NCI-H2081 treated with DMSO at 0.1 percent for 48 hours (cell line): ENCODE results near the gene THOC6.
"Not testable (repeated sequence)": the region's sequence is repeated elsewhere in the genome, so short reads cannot be mapped to it uniquely, and the experiment has no call there.

Source experiments
- DNase-seq: peaks from one replicate; lab custom pipeline; 2025; lab: John Stamatoyannopoulos, UW

THOC6 gene

DNA sequence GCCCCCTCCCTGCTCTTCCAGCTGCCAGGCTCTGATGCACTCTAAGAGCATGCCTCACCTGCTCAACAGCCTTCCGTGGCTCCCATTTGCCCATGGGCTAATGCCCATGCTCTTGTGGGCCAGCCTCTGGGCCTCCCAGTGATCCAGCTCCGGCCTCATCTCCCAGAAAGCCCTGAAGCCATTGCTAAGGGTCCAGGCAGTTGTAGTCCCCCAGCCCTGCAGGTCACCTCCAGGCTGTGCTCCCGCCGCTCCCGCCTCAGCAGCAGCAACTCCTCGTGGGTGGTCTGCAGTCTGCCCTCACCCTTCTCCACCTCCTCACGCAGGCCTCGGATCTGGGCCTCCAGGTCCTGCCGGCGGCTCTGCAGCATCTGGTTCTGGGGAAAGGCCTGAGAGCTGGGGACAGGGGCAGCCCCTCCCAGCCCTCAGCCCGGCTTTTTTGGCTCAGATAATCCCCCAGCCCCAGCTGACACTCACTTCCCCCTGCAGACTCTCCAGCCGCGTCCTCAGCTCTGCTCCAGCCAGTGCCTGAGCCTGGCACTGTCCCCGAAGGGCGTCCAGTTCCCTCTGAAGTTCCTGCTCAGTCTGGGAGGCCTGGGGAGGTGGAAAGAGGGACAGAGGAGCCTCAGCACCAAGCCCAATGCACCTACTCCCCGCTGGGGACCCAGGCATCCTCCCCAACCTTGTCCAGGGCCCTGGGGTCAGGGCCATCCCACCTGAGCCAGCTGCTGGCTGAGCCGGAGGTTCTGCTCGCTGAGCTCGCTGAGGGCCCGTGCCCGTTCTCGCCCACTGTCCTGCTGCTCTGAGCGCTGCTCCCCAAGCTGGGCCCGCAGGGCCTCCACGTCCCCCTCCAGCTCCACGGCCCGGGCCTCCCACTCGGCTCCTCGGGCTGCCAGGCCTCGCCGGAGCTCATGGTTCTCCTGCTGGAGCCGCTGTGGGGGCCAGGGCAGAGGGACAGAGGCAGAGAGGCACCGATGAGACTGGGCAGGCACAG, 6.7 kb downstream of the THOC6 start:
- DNase-seq, result no peak

DNA sequence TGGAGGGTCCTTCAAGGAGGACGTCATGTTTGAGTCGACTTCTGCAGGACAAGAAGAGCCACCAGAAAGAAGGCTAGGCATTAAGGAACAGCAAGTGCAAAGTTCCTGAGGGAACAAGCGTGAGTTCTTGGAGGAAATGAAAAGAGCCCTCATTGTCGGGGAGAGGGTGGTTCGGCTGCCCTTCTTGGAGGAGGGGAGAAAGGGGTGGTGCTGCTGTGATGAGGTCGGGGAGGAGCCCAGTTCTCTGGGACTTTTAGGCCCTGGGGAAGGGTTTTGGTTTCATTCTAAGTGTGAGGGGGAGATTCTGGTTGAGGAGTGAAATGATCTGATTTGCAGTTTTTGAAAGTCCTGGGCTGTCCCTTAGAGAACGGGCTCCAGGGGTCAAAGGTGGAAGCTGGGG, 8.8 kb downstream of the THOC6 start:
- no peak for DNase-seq

DNA sequence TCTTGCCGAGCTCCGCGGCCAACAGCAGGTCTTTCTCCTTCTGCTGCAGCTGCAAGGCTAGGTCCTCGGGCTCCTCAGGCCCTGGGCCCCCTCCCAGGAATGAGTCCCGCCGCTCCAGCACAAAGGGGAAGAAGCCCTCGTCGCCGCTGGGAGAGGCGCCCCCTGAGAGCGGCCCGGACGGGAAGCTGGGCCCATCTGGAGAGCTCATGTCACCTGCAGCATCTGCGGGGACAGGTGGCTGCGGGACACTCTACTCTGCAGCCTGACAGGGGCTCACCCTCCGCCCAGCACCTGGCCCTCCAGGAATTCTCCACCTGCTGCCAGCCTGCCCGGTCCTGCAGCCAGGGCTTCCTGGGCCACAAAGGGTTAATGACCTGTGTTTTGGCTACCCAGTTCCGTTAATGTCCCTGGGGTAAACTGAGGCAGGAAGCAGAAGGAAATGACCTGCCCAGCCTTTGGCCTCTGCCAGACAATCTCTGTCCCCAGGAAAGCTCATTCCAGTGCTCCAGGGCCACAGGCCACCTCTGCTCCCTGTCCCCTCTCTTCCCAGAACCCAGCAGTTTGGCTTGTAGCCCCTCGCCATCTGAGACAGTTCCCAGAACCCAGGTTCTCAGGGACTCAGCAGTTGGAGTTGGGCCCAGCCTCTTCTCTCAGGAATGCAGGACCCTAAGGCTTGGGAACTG, 11.6 kb downstream of the THOC6 start:
- no peak for DNase-seq

DNA sequence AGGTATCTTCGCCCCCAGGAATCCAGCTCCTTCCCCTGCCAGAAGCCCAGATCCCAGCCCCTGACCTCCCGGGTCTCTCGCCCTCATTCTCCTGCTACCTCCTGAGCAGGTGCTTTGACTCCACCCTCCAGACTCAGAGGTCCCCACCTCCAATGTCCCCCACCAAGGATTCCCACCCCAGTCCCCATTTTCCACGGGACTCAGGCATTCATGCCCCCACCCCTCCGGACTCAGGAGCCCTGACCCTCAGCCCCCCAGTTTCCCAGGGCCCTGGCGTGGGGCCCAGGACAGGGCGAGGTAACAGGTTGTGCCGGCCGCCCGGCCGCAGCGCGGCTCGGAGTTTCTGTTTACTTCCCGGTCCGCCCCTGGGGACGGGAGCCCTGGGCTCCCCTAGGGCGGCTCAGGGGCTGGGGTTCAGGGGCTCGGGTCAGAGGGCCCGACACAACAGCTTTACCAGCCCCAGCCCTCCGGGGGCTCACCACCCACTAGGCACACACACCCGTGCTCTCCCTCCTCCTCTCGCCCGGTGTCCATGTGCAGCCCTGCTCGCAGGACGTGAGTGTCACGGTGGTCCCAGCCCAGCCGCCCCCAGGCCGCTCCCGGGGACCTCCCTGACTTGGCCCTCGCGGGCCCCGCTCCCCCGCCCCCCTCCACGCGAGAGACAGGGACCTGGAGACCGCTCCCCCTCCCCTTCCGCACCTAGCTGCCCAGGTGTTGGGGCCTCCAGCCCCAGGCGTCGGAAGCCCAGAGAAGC, 12.3 kb downstream of the THOC6 start:
- no peak for DNase-seq

DNA sequence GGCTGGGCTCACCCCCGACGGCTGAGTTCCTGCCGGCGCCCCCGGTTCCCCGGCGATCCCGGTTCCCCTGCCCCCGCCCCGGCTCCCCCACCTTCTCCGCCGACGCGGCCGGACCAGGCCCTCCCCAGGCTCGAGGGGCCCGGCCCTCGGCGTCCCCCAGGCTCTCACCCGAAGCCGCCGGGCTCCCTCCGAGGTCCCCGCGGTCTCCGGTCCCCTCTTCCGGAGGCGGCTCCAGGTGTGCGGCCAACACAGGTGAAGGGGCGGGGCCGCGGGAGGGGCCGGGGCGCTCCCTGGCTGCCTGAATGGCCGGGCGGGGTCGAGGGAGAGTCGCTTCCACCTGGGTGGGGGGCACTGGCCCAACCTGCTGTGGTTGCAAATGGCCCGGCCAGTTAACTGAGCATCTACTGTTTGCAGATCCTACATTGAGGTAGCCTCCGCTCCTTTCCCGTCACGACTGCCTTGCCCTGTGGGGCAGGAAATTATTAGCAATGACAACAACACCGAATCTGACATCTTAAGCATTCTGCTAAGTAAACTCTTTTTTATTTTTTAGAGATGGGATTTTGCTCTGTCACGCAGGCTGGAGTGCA, 13.0 kb downstream of the THOC6 start, which contains the start of gene BICDL2:
BICDL2 (minus strand) TSS at position 219 of the 590 bp plus-strand sequence. CDS start 1,448 bp downstream, outside the sequence.
- DNase-seq, result no peak

DNA sequence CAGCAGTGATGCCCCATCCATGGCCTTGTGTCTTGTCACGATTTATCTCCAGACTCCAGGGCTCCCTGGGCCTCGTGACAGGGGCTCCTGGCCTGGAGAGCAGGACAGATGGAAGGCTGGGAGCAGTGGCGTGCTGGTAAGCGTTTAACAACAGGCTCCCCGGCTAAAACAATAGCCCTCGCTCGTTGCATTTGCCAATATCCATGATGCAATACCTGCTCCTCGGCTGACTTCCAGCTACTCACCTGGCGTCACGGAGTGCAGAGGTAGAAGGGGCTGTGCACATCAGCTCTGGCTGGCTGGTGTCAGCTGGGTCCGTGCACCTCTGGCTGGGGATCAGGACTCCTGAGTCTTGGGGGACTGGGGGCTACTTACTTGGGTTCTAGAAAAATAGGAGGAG, 14.4 kb downstream of the THOC6 start:
- no peak for DNase-seq

DNA sequence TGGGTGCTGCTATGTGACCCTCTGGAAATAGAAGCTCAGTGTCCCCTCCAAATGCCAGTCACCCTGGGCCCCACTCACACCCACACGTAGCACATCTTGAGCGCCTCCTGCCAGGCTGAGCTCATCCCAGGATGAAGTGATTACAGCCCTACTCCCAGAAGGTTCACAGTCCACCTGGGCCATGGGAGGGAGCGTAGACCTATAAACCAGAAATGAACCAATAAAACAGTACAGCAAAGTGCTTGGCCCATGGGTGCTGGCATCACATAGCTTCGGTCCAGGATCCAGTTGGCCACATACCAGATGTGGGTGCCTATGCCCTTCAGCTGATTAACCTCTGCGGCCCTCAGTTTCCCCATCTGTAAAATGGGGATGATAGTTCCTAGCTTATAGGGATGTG, 15.1 kb downstream of the THOC6 start:
- no peak for DNase-seq

DNA sequence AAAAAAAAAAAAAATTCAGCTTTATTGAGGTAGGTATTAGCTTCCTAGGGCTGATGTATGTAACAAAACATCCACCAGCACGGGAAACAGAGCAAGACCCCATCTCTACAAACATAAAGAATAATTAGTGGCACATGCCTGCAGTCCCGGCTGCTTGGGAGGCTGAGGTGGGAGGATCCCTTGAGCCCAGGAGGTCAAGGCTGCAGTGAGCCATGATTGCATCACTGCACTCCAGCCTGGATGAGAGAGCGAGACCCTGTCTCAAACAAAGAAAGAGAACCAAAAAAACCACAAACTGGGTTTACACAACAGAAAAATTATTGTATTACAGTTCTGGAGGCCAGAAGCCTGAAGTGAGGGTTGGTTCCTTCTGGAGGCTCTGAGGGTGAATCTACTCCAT, 18.5 kb downstream of the THOC6 start:
- DNase-seq, result no peak

DNA sequence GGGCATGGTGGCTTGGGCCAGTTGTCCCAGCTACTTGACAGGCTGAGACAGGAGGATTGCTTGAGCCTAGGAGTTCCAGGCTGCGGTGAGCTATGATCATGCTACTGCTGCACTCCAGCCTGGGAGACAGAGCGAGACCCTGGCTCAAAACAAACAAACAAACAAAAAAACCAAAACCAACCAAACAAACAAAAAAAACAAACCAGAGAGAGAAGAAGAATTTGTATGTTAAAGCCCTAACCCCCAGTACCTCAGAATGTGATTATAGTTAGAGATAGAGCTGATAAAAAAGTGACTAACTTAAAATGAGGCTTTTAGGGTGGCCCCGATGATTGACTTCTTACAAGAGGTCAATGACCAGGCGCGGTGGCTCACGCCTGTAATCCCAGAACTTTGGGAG, 20.9 kb downstream of the THOC6 start:
- DNase-seq, result no peak

DNA sequence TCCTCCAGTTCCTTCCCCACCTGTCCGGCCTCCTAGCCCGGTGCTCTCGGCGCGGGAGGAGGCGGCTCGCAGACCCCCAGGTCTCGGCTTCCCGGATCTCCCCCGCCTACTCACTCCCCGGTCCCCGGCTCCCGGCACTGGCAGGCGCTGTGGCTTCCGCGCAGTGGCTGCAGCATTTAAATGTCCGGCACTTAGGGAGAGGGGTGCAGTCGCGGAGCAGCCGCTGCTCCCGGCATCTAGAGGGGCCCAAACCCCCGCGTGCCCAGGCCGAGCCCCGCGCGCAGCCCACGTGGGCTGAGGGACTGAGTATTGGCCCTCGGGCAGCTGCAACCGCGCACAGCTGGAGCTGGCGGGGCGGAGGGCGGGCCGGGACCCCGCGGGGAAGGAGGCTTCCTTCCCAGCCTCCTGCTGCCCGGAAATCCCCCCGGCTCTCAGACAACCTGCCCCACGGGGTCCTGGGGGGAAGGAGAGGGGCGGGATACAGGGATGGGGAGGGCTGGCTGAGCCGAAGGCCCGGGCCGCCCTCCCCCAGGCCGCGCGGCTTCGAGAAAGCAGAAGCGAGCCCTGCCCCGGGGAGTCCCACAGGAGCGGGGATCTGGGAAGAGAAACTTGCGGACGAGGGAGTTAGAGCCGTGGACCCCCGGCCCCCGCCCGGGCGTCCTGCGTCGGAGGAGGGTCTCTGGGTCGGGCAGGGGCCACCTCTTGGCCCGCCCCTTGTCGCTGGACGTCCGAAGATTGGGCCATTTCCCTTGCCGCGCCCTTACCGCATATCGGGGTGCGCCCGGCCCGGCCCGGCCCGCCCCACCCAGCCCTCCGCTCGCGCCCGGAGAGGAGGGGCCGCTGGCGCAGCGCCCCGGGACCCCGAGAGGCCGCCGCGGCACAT, 22.2 kb downstream of the THOC6 start, which contains the start of gene MMP25:
MMP25 (plus strand) TSS at position 804 of the 883 bp plus-strand sequence. CDS start 357 bp downstream, outside the sequence.
- DNase-seq, result no peak

DNA sequence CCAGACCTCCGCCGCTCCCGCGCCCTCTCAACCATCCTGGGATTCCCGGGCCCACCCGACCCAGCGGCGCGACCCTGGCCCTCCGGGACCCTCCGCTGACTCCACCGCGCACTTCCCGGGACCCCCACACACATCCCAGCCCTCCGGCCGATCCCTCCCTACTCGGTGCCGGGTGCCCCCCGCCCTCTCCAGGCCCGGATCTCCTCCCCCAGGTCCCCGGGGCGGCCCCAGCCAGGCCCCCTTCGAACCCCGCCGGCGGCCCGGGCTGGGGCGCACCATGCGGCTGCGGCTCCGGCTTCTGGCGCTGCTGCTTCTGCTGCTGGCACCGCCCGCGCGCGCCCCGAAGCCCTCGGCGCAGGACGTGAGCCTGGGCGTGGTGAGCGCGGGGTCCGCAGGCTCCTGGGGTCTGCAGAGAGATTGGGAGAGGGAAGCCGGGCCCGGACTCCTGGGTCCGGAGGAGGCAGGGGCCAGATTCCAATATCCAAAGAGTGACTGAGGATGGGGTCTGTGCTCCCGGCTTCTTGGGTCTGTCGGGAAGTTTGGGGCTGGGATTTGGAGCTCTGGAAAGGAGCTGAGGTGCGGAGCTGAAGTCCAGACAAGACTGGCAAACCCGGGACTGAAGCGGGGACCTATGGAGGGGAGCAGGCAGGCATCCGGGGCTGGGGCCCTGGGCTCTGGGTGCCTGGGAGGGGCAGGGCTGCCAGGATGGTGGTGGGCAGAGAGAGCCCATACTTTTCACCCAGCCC, 23.0 kb downstream of the THOC6 start:
- DNase-seq, result no peak

DNA sequence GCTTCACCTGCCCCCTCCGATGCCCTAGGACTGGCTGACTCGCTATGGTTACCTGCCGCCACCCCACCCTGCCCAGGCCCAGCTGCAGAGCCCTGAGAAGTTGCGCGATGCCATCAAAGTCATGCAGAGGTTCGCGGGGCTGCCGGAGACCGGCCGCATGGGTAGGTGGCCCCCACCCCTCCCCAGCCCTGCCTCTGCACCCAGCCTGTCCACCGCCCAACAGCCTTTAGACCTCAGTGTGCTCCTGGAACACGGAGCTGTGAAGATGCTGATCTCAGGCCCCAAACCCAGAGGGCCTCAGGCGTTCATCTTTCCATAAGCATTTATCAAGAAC, 23.5 kb downstream of the THOC6 start:
- no peak for DNase-seq

DNA sequence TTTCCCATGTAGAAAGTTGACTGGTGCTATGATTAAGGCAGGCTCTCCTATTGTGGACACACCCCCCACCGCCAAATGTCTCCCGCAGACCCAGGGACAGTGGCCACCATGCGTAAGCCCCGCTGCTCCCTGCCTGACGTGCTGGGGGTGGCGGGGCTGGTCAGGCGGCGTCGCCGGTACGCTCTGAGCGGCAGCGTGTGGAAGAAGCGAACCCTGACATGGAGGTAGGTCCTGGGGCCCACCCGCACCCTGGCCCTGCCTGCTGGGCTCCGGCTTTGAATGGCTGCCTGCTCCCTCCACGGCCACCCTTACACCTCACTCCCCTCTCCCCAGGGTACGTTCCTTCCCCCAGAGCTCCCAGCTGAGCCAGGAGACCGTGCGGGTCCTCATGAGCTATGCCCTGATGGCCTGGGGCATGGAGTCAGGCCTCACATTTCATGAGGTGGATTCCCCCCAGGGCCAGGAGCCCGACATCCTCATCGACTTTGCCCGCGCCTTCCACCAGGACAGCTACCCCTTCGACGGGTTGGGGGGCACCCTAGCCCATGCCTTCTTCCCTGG, 26.2 kb downstream of the THOC6 start:
- no peak for DNase-seq

DNA sequence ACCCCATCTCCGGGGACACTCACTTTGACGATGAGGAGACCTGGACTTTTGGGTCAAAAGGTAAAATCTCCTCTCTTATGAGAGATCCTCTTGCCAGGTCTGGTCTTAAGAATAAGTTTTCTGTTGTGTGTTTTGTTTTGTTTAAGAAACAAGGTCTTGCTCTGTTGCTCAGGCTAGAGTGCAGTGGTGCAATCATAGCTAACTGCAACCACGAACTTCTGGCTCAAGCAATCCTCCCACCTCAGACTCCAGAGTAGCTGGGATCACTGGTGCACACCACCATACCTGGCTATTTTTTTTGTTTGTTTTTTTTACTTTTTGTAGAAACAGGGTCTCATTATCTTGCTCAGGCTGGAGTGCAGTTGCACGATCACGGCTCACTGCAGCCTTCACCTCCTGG, 26.7 kb downstream of the THOC6 start:
- DNase-seq, result no peak

DNA sequence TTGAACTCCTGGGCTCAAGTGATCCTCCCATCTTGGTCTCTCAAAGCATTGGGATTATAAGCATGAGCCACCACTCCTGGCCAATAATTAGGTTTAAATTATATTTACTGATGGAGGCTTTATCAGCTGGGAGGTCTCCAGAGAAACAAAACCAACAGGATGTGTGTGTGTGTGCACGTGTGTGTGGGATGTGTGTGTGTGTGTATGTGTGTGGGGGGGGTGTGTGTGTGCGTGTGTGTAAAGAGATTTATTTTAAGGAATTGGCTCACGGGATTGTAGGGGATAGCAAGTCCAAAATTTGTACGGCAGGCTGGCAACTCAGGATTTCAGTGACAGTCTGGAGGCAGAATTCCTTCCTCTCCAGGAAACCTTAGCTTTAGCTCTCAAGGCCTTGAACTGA, 27.2 kb downstream of the THOC6 start:
- DNase-seq, result no peak

DNA sequence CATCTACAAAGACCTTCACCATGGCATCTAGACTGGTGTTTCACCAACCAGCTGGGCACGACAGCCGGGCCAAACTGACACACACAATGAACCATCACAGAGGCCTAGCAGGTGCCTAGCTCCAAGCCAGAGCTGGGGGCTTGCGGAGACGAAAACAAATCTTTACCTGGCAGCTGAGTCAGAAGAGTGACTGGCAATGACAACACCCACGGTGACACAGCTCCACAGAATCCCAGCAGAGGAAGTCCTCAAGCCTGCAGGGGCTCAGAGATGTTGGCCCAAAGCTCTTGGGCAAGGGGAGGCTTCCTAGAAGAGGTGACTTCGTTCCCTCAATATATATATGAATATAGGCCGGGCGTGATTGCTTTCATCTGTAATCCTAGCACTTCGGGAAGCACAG, 27.7 kb downstream of the THOC6 start:
- DNase-seq, result no peak

DNA sequence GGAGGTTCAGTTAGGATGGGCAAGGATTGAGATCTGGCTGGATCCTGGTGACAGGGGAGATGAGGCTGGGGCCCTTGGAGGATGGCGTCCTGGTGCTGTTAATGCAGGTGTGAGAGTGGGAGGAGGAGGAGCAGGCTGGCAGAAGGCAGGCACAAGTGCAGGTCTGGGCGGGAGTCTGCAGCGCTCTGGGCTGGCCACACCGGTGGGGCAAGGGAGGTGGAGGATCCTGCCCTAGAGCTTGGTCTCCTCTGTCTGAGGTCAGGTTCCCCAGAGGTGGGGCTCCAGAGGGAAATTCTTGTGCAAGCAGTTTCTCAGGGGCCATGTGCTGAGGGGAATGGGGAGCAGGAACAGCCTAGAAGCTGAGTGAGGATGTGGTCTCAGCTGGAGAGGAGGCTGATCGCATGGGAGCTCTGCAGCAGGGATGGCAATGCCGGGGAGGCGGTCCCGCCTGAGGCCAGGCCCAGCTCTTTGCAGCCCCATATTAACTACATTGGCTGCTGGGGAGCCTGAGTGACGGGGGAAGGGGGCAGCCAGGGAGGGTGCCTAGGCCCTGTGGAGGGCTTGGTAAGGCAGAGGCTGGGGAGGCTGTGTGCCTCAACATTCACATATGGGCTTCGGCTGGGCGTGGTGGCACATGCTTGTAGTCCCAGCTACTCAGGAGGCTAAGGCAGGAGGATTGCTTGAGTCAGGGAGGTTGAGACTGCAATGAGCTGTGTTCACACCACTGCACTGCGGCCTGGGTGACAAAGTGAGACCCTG, 28.9 kb downstream of the THOC6 start:
- not testable (repeated sequence) for DNase-seq

DNA sequence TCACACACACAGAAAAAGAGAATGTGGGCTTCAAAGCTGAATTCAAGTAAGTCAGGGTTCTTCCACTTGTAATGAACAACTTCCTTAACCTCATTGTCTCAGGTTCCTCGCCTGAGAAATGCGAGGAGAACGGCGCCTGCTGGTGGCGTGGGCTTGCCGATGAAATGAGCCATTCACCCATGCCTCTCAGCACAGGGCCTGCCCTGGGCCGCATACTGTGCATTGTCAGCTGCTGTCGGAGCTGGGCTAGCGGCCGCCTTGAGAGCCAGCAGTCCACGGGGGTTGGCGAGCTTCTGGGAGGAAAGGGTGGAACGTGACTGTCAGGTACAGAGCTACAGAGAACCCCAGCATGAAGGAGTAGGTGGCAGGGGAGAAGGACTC, 29.5 kb downstream of the THOC6 start:
- DNase-seq, result not testable (repeated sequence)
